Glomerular visceral epithelial cell (primary cell): ENCODE results near the gene TMEM53.

Experiments used
- DNase-seq: peaks from one replicate; pipeline ENCODE4 v3.0.0-alpha.2; 2016; ENCODE audit errors: extremely low spot score

The TMEM53 gene

DNA sequence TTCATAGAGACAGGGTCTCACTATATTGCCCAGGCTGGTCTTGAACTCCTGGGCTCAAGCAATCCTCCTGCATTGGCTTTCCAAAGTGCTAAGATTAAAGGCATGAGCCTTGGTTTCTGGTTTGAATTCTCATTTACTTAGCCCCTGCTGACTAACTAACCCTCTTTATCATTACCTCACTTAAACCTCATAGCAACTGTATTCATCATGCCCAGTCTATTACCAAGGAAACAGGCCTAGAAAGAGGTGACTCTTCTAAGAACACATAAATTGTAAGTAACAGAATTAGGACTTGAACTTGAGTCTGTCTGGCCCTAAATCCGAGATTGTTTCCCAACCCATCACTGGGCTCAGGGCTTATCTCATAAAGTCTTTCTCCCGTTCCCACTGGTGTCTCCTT lies 44.2 kb downstream of the TMEM53 start:
- no peak for DNase-seq

- DNase-seq, result peak; percentile 93
Measured at GRCh38 chr1:44628962-44629756, 45.1 kb downstream of the TMEM53 start.

DNA sequence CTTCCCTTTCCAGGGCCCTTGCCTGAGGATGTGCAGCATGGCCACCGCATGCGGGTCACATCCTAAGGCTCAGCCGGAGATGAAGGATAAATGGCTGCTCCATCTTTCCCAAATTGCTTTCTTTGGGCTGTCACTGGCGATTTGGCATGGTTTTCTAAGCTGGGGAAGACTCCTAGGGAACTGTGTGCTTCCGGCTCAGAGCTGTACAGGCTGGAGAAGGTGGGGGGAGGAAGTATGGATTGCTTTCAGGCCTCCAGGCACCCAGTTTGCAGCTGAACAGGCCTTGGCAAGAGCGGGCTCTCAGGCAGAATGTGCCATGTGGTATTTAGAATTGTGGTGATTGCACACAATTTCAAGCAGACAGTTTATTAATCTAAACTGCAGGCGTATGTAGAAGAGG lies 48.9 kb downstream of the TMEM53 start:
- DNase-seq, result no peak

DNA sequence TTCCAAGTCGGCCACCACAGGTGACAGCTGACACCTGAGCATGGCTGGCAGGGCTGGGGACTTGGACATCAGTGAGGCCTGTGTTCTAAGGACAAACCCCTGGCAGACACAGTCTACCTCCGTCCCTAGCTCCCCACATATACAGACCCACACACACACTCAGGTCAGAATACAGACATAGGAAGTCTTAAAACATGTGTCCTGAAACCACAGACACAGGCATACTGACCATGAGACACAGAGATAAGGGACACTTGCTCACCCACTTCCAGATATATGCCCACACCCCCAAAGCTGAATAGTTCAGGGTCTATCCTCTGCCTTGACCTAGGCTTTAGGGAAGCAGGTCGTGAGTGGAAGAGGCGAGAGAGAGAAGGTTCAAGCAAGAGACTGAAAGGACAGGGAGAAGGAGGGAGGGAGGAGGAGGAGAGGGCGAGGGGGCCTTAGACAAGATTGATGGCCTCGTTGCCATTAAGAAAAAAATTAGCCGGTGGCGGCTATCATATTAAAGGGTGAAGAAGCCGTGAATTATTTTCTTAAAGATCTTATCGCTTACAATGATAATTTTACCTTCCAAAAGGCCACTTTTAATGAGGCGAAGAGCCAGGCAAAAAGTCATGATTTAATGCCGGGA lies 49.9 kb downstream of the TMEM53 start:
- DNase-seq, result no peak

GRCh38 chr1:44621841-44622286 lies 52.4 kb downstream of the TMEM53 start:
- peak; percentile 28 for DNase-seq

DNA sequence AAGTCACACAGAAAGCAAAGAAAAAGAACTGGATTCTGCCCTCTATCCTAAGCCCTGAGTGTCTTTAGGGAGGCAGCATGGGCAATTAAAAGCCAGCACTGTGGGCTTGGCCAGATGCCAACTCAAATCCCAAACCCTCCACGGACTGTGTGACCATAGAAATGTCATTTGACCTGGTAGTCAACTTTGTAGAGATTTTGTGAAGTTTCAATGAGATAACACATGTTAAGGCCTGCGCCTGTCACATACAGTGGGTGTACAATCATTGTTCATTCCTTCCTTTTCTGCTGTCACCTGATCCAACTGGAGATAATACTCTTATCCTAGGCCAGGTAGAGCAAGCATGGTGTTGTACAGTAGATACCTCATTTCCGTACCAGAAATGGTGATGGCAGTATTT lies 54.2 kb downstream of the TMEM53 start:
- no peak for DNase-seq

GRCh38 chr1:44619261-44619900 lies 54.9 kb downstream of the TMEM53 start:
- DNase-seq, result peak; percentile 76

DNA sequence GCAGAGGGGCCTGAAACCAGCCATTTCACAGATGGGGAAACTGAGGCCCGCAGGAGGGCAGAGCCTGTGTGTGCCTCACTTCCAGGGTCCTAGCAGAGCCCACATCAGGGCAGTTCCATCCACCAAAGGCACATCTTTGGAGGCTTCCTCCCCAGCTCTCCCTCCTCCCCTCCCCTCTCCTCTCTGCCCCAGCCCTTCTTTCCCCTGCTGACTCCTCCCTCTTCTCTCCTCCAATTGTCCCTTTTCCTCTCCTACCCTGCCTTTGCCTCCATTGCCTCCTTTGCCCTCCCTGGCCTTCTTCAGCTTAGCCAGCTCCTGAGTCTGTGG lies 56.6 kb downstream of the TMEM53 start:
- DNase-seq, result no peak

- DNase-seq, result peak; percentile 36
Measured at GRCh38 chr1:44616991-44617702, 57.1 kb downstream of the TMEM53 start.

DNA sequence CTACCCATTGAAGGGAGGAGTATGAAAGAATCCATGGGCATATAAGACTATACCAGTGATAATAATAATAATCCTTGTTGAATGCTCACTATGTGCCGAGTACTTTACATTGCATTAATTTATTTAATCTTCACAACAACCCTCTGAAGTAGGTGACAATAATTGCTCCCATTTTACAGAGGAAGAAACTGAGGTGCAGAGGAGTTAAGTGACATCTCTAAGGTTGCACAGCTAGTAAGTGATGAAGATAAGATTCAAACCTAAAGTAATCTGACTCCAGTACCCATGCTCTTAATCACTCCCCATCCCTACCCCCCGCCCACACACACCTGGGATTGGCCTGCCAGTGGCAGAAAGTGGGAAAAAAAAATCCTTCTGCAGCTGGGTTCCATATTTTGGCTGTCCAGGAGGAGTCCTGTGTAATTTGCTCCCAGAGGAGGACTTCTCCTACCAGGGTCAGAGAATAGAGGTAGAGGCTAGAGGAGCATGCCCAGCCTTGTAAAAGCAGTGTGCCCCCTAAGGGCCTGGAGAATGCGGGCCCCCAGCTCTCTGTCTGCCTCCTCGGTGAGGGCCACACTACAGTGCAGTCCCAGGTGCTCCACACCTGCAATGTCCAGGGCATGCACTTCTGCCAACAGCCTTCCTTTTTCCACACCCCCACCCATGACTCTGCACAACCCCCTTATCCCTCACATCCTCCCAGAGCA lies 57.8 kb downstream of the TMEM53 start:
- no peak for DNase-seq

- DNase-seq, result no peak
Measured at GRCh38 chr1:44613941-44614340, 60.3 kb downstream of the TMEM53 start.

GRCh38 chr1:44611866-44612265 lies 62.4 kb downstream of the TMEM53 start:
- no peak for DNase-seq

- DNase-seq, result no peak
Measured at GRCh38 chr1:44611419-44611818, 62.9 kb downstream of the TMEM53 start.

- DNase-seq, result no peak
Measured at GRCh38 chr1:44610527-44611148, 63.6 kb downstream of the TMEM53 start.

DNA sequence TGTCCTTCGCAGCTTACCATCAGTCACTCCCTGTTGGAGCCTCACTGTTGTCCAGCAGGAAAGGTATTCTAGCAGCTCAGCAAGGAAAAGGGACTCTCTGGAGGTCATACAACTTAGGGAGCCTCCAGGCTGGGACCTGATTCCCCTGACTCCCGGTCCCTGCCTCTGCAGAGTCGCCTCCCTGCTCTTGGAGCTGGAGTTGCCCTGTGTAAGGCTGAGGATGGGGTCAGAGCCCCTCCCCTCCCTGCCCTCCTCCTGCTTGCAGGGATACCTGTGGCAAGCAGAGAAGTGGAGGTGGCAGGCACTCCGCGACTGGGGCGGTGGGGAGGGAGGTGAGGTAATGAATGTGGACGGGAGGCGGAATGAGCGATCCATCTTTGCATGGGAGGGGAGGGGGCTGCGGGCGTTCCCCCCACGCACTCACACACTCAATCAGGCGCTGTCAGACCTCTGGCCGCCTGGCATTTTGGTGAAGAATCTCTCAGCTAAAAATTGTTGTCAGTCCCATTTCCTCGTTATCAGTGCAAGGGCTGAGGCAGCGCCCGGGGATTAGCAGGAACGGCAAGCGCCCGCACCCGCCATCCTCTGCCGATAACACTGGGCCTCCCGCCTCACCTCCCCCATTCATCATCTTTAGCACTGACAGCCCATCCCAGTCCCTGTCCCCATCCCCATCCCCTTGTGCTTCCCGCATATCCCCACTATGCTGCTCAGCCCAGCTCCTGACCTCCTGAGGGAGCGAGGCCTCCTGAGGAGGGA lies 64.3 kb downstream of the TMEM53 start:
- DNase-seq, result no peak

DNA sequence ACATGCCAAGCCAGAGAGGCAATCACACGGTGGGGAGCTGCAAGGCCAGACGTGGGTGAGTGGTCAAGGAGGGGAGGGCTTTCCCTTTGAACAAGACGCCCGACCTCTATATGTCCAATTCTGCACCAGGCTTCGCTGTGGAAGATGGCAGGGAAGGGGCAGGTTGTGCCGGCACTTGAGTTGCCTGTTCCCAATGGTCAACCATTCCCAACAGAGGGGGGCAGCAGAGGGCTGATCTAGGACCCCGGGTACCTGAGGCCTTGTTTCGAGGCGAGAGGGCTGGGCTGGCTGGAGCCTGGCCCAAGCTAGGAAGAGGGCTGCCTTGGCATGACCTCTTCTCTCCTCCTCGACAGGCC lies 64.9 kb downstream of the TMEM53 start:
- DNase-seq, result peak; percentile 64

DNA sequence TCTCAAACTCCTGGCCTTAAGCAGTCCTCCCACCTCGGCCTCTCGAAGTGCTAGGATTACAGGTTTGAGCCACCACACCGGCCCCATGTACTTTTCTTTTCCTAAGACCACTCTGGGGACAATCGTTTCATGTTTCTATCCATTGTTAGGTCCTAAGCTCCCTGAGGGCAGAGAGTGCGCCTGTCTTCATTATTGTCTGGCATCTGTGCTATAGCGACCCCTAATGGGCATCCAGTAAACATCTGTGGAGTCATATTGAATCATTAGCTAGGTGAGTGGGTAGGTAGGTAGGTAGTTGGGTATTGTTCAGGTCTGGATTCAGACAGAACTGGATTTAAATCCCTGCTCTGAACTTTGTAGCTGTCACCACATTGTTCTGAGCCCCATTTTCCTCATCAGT lies 66.1 kb downstream of the TMEM53 start:
- no peak for DNase-seq

GRCh38 chr1:44606701-44607281 lies 67.5 kb downstream of the TMEM53 start:
- no peak for DNase-seq

DNA sequence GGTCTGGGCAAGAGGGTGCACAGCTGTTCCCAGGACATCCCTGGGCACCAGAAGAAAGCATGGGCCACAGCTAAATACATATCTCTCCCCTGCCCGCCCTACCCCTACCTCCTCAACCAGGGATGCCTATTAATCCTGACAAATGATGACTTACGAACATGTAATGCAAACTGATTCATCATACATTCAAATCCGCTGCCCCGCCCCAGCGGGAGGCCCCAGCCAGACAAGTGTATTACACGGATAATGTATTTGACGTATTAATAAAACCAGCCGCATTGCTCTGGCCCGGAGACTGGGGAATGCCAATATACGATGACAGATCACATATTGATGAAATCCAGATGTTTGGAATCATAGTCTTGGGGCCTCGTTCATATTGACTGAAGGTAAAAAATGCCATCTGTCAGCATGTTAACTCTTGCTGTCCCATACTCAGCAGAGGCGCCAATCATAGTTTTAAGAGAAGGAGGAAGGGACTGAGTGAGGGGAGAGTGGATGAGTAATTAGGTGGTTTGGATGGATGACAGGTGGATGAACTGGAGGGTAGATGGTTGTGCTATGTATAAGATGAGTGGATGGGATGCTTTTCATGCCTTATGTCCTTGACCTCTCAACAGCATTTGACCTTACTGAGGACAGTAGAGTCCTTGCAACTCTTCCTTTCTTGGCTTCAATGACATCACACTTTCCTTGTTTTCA lies 68.2 kb downstream of the TMEM53 start:
- no peak for DNase-seq
